PC-9 (cell line): ENCODE measurements around the gene CACNA1S. TPM values are rescaled to one million over a fixed set of nuclear protein-coding genes. Genes with fewer than 3 reads are reported as not detected.

Experiments
- BruUV-seq: library from RNA; stranded (reverse); fragments of 400-500 nt; replicated peaks from 2 replicates; lab custom pipeline; 2021; lab: Mats Ljungman, UMichigan
- CTCF ChIA-PET: fragments of 300-600 bp; sonication (Branson Sonifier 250); formaldehyde crosslinking; loops from one replicate; lab custom pipeline; 2022; ENCODE audit warnings: antibody characterized with exemption; lab: Charles Lee
- POLR2A ChIA-PET: fragments of 300-600 bp; sonication (Branson Sonifier 250); formaldehyde crosslinking; loops from one replicate; lab custom pipeline; 2022; ENCODE audit warnings: antibody characterized with exemption; ENCODE audit not compliant: unreplicated experiment; lab: Charles Lee
- DNase-seq, 2 experiments: peaks; one replicate each; pipeline versions ENCODE4 v3.0.0 to v3.0.0-alpha.2; 2015 to 2022; ENCODE audit warnings: mixed read lengths in 1 of 2
- H2AFZ ChIP-seq: fragments of 200-600 bp; sonication (generic); 2 replicates; pipeline ENCODE4 v1.8.1; 2017; ENCODE audit warnings: antibody characterized with exemption
- H3F3A ChIP-seq: fragments of 200-600 bp; sonication (generic); 2 replicates; pipeline ENCODE4 v1.8.1; 2017; ENCODE audit warnings: antibody characterized with exemption, mild to moderate bottlenecking, low read depth; ENCODE audit not compliant: insufficient read depth
- H3K27ac ChIP-seq: fragments of 200-600 bp; sonication (generic); 2 replicates; pipeline ENCODE4 v1.6.1; 2016; ENCODE audit warnings: mixed run types
- H3K27me3 ChIP-seq: fragments of 200-600 bp; sonication (generic); 2 replicates; pipeline ENCODE4 v1.6.1; 2016; ENCODE audit warnings: low read depth, mixed run types; ENCODE audit not compliant: insufficient read depth
- H3K36me3 ChIP-seq: fragments of 200-600 bp; sonication (generic); 2 replicates; pipeline ENCODE4 v1.6.1; 2016; ENCODE audit warnings: low read depth, mixed run types
- H3K4me1 ChIP-seq: fragments of 200-600 bp; sonication (generic); replicated peaks from 2 replicates; pipeline ENCODE4 v1.6.1; 2016; ENCODE audit warnings: mixed run types; ENCODE audit not compliant: insufficient read depth
- H3K4me2 ChIP-seq: fragments of 200-600 bp; sonication (generic); 2 replicates; pipeline ENCODE4 v1.6.1; 2017; ENCODE audit warnings: mixed run types
- H3K4me3 ChIP-seq: fragments of 200-600 bp; sonication (generic); 2 replicates; pipeline ENCODE4 v1.6.1; 2016; ENCODE audit warnings: mixed run types
- H3K79me2 ChIP-seq: fragments of 200-600 bp; sonication (generic); 2 replicates; pipeline ENCODE4 v1.6.1; 2017; ENCODE audit warnings: low read depth, mixed run types
- H3K9me2 ChIP-seq: fragments of 200-600 bp; sonication (generic); 2 replicates; pipeline ENCODE4 v1.8.1; 2017; ENCODE audit warnings: mild to moderate bottlenecking; ENCODE audit not compliant: insufficient read depth
- H3K9me3 ChIP-seq: fragments of 200-600 bp; sonication (generic); 2 replicates; pipeline ENCODE4 v1.8.1; 2016; ENCODE audit warnings: low read depth; ENCODE audit not compliant: insufficient read depth
- H4K20me1 ChIP-seq: fragments of 200-600 bp; sonication (generic); 2 replicates; pipeline ENCODE4 v1.8.1; 2017; ENCODE audit not compliant: insufficient read depth
- EZH2 ChIP-seq: fragments of 200-600 bp; sonication (generic); IDR thresholded peaks from 2 replicates; pipeline ENCODE4 v1.8.0; 2017; ENCODE audit warnings: antibody characterized with exemption, low read depth
- intact Hi-C: fragments of 100-400 bp; cut with micrococcal nuclease; formaldehyde crosslinking; loops from one replicate; pipeline ENCODE4 v1.10.0; 2022; ENCODE audit not compliant: unreplicated experiment
- total RNA-seq: library from RNA; stranded (reverse); gene quantifications from 2 replicates; pipeline ENCODE4 v1.2.3, GENCODE V29; 2021
- TF ChIP-seq, protein P1 (sequence below): fragments of 200-600 bp; sonication (generic); conservative IDR thresholded peaks from 2 replicates; pipeline ENCODE4 v1.6.1; 2017; ENCODE audit warnings: mixed run types, antibody characterized with exemption, mild to moderate bottlenecking, moderate library complexity

The CACNA1S gene
- total RNA-seq, 1 experiment from 2014 or later = not detected

DNA sequence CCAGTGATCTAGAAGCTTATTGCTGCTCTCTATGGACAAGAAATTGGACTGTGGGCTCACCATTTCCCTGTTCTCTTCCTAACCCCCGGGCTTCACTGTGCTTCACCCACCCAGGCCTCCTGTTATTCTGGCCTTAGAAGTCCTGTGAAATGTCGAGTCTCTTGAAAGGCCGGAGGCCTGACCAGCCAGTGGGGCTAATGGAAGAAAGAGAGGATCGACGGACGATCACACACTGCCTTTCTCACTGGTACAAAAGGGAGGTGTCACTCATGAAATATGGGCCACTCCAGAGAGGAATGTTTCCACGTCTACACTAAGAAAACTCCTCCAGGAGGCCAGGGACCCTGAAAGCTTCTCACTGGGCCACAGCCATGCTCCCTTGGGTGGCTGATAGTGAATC is 36.1 kb downstream of the CACNA1S start:
- Histone ChIP-seq H2AFZ (no peak overlapping the region), H3F3A (no peaks in the 10 kb centered on the region), H3K79me2 (no peaks in the 10 kb centered on the region), H3K4me1 (no peaks in the 10 kb centered on the region), H3K27me3 (peaks cover 62% of the 10 kb centered on the region), H3K9me3 (no peaks in the 10 kb centered on the region), H3K4me2 (no peak overlapping the region), H3K27ac (no peak overlapping the region), H3K36me3 (no peaks in the 10 kb centered on the region), H4K20me1 (no peaks in the 10 kb centered on the region), H3K4me3 (no peak overlapping the region), H3K9me2 (no peaks in the 10 kb centered on the region)
- DNase-seq = no peak
- ChIA-PET POLR2A (no interaction called here), CTCF (no interaction called here)
- intact Hi-C loops = no loop called here
- no TSS peak for BruUV-seq
- TF ChIP-seq, protein P1, sequence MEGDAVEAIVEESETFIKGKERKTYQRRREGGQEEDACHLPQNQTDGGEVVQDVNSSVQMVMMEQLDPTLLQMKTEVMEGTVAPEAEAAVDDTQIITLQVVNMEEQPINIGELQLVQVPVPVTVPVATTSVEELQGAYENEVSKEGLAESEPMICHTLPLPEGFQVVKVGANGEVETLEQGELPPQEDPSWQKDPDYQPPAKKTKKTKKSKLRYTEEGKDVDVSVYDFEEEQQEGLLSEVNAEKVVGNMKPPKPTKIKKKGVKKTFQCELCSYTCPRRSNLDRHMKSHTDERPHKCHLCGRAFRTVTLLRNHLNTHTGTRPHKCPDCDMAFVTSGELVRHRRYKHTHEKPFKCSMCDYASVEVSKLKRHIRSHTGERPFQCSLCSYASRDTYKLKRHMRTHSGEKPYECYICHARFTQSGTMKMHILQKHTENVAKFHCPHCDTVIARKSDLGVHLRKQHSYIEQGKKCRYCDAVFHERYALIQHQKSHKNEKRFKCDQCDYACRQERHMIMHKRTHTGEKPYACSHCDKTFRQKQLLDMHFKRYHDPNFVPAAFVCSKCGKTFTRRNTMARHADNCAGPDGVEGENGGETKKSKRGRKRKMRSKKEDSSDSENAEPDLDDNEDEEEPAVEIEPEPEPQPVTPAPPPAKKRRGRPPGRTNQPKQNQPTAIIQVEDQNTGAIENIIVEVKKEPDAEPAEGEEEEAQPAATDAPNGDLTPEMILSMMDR = no peak

DNA sequence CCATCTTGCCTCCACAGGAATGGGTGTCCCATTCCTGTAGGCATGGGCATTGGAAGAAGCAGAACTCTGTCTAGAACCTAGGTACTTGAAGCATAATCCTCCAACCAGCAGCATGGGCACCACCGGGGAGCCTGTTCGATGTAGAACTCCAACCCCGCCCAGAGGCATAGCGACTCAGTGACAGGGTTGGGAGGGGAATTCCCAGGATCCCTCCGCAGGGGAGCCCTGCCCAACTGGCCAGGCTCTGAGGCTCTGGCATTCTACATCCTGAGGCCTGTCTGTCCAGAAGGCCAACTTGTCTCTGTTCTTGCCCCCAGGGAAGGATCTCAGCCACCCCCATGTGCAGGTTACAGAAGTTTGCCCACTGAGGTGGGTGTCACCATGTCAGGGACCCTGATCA is 38.2 kb downstream of the CACNA1S start:
- Histone ChIP-seq H3K79me2 (no peaks in the 10 kb centered on the region), H3K9me3 (no peaks in the 10 kb centered on the region), H3F3A (no peaks in the 10 kb centered on the region), H4K20me1 (no peaks in the 10 kb centered on the region), H3K27me3 (peaks cover 72% of the 10 kb centered on the region), H3K4me1 (no peaks in the 10 kb centered on the region), H3K27ac (no peak overlapping the region), H3K4me2 (no peak overlapping the region), H3K4me3 (no peak overlapping the region), H2AFZ (no peak overlapping the region), H3K9me2 (no peaks in the 10 kb centered on the region), H3K36me3 (no peaks in the 10 kb centered on the region)
- TF ChIP-seq, protein P1 = no peak
- no peak for TF ChIP-seq EZH2
- BruUV-seq = no TSS peak
- ChIA-PET CTCF (no interaction called here), POLR2A (no interaction called here)
- intact Hi-C loops = no loop called here
- no peak for DNase-seq

DNA sequence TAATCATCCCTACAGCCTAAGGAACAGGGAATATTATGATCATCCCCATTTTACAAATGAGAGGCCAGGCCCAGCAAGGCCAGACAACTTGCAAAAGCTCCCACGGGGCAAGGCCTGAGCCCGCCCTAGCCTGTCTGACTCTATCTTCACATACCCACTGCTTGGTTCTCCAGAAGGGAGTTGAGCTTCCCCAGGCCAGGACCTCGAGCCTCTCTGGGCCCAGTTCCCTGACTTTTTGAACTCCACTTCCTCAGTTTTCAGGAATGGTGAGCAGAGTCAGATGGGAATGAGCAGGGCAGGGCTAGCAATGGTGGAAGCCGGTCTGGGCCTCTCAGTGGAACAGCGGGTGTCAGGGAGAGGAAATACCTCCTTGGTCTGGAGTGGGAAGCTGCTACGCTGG is 39.3 kb downstream of the CACNA1S start:
- no peak overlapping the region for H3K27ac ChIP-seq
- H3K4me1 ChIP-seq = no peaks in the 10 kb centered on the region
- intact Hi-C loops = no loop called here
- H3K27me3 ChIP-seq = peaks cover 69% of the 10 kb centered on the region
- H3K4me2 ChIP-seq = no peak overlapping the region
- H3K4me3 ChIP-seq = no peak overlapping the region
- H3K9me2 ChIP-seq = no peaks in the 10 kb centered on the region
- no peak overlapping the region for H2AFZ ChIP-seq
- BruUV-seq = no TSS peak
- TF ChIP-seq EZH2 = no peak
- TF ChIP-seq, protein P1 = no peak
- H3K9me3 ChIP-seq = no peaks in the 10 kb centered on the region
- H3K36me3 ChIP-seq = no peaks in the 10 kb centered on the region
- DNase-seq = no peak
- H4K20me1 ChIP-seq = no peaks in the 10 kb centered on the region
- ChIA-PET POLR2A (interaction anchor here (0.5 kb wide), 1 partner anchor 154 kb away, joined by 3 read pairs; no protein-coding TSS in a partner anchor), CTCF (no interaction called here)
- H3F3A ChIP-seq = no peaks in the 10 kb centered on the region
- H3K79me2 ChIP-seq = no peaks in the 10 kb centered on the region
